GM06990 (cell line): Measurements from ENCODE around the gene CD99.

Source experiments
- DNase-seq: peaks from one replicate; pipeline ENCODE4 v3.0.0-alpha.2; 2011; ENCODE audit not compliant: insufficient read length; ENCODE audit errors: extremely low read depth
- H3K27me3 ChIP-seq: replicated peaks from 2 replicates; pipeline ENCODE4 v1.6.0; 2011; ENCODE audit warnings: low read length; ENCODE audit not compliant: control insufficient read depth, insufficient read depth
- H3K36me3 ChIP-seq: 2 replicates; pipeline ENCODE4 v1.5.1; 2011; ENCODE audit warnings: low read length; ENCODE audit not compliant: control insufficient read depth, insufficient read depth
- H3K4me3 ChIP-seq: replicated peaks from 2 replicates; pipeline ENCODE4 v1.5.1; 2011; ENCODE audit warnings: low read depth, mild to moderate bottlenecking, control low read depth, low read length
- TF ChIP-seq, protein P1 (sequence below): IDR thresholded peaks from 2 replicates; pipeline ENCODE4 v1.5.1; 2011; ENCODE audit warnings: low read length, control low read depth, mild to moderate bottlenecking, inconsistent platforms; ENCODE audit not compliant: insufficient read depth, poor library complexity, severe bottlenecking

Gene CD99

DNA sequence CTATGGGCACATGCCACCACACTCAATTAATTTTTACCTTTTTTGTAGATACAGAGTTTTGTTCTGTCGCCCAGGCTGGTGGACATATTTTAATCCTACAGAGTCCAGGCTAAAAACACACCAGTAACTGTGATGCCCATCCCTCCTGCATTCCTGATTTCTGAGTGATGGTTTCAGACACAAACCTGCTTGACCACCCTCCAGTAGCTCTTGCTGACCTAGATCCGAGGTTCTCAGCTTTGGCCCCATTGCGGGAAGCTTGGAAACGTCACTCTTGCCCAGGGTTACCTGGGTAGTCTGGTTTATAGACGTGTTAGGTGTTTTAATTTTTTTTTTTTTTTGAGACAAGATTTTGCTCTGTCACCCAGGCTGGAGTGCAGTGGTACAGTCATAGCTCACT is 7.5 kb downstream of the CD99 start:
- no peaks in the 10 kb centered on the region for H3K27me3 ChIP-seq
- no peak overlapping the region for H3K4me3 ChIP-seq
- H3K36me3 ChIP-seq: no peaks in the 10 kb centered on the region; the same call in 1 of the 2 replicates
- no peak for DNase-seq
- TF ChIP-seq, protein P1, sequence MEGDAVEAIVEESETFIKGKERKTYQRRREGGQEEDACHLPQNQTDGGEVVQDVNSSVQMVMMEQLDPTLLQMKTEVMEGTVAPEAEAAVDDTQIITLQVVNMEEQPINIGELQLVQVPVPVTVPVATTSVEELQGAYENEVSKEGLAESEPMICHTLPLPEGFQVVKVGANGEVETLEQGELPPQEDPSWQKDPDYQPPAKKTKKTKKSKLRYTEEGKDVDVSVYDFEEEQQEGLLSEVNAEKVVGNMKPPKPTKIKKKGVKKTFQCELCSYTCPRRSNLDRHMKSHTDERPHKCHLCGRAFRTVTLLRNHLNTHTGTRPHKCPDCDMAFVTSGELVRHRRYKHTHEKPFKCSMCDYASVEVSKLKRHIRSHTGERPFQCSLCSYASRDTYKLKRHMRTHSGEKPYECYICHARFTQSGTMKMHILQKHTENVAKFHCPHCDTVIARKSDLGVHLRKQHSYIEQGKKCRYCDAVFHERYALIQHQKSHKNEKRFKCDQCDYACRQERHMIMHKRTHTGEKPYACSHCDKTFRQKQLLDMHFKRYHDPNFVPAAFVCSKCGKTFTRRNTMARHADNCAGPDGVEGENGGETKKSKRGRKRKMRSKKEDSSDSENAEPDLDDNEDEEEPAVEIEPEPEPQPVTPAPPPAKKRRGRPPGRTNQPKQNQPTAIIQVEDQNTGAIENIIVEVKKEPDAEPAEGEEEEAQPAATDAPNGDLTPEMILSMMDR: no peak

DNA sequence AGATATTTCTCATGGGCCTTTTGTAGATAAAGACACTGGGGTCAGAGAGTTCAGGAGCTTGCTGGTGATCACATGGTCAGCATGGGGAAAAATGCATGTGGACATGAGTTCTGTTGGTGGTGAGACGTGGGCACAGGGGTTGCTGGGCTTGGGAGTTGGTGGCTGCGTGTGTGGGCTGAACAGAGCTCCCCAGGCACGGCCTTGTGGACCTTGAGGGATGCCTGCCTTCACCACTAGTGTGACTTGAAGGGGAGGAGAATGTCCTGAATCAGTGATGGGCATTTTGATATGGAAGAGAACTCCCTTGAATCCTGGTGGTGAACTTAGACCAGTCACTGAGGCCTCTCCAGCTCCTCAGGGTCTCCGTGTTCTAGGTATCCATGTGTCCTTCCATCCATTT is 8.9 kb downstream of the CD99 start:
- H3K27me3 ChIP-seq: no peaks in the 10 kb centered on the region
- no peak for DNase-seq
- H3K36me3 ChIP-seq: no peaks in the 10 kb centered on the region; the same call in 1 of the 2 replicates
- no peak overlapping the region for H3K4me3 ChIP-seq
- TF ChIP-seq, protein P1: no peak

DNA sequence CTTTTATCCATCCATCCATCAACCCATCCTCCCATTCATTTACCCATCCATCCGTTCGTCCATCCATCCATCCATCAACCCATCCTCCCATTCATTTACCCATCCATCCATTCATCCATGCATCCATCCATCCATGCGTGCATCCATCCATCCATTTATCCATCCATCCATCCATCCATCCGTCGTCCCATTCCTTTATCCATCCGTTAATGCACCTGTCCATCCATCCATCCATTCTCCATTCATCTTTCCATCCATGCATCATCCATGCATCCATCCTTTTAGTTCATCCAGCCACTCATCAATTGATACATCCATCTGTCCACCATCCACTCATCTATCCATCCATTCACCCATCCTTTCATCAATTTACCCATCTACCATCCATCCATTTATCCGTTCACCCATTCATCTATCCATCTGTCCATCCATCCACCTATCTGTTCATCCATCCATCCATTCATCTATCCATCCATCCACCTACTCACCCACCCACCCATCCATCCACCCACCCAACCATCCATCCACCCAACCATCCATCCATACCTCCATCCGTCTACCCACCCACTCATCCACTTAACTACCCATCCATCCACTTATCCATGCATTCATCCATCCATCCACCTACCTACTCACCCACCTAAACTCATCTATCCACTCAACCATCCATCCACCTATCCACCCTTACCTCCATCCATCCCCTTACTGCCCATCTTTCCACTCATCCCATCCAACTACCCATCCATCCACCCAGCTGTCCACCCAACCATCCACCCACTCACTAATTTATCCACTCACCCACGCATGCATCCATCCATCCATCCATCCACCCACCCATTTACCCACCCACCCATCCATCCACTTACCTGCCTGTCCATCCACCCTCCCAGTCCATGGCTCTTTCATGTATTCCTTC is 9.6 kb downstream of the CD99 start:
- no peaks in the 10 kb centered on the region; the same call in 1 of the 2 replicates for H3K36me3 ChIP-seq
- TF ChIP-seq, protein P1: no peak

DNA sequence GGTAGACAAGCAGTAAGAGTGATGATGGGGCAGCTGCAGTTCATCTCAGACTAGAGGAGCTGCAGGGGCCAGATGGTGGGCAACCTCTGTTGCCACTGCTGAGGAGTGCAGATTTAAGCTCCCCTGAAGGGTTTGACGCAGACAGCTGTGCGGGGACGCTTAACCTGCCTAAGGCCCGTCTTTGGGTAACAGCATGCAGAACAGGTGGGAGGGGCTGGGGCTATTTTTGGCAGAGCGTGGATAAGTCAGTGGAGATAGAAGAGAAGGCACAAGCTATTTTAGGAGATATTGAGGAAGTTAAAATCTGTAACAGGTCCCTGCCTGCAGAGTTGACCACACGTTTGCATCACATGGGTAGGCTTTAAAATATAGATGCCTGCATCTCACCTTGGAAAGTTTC is 10.5 kb downstream of the CD99 start:
- H3K27me3 ChIP-seq: no peaks in the 10 kb centered on the region
- no peaks in the 10 kb centered on the region; the same call in 1 of the 2 replicates for H3K36me3 ChIP-seq
- no peak overlapping the region; the same call in 1 of the 2 replicates for H3K4me3 ChIP-seq
- TF ChIP-seq, protein P1: no peak
- DNase-seq: peak; percentile 60

More for the DNA sequence above, 9.6 kb downstream of the CD99 start:
- no peak for DNase-seq
- H3K4me3 ChIP-seq: no peak overlapping the region
- H3K27me3 ChIP-seq: no peaks in the 10 kb centered on the region

DNA sequence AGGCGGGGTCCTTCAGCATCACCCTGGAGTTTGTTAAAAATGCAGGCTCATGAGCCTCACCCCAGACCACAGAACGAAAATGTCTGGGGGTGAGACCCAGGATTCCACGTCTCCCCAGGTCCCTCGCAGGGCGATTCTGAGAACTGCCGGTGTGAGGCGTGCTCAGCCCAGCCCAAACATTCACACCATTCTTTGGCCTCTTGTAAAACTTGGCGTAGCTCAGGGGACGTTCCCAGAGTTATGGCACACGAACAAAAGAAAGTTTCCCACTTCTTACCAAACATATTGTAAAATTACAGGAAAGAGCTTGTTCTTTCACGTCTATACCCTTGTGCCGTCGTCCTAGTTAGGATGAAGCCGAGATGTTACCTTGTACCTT is 12.9 kb downstream of the CD99 start:
- H3K36me3 ChIP-seq: no peaks in the 10 kb centered on the region
- no peak overlapping the region for H3K4me3 ChIP-seq
- DNase-seq: no peak
- H3K27me3 ChIP-seq: no peaks in the 10 kb centered on the region
- TF ChIP-seq, protein P1: no peak
